NCI-H774 (cell line): Measurements from ENCODE around the gene TBRG1.
"Not testable (repeated sequence)": the region's sequence is repeated elsewhere in the genome, so short reads cannot be mapped to it uniquely, and the experiment has no call there.

ENCODE experiments used
- DNase-seq: peaks from one replicate; lab custom pipeline; 2025; lab: John Stamatoyannopoulos, UW

The TBRG1 gene

DNA sequence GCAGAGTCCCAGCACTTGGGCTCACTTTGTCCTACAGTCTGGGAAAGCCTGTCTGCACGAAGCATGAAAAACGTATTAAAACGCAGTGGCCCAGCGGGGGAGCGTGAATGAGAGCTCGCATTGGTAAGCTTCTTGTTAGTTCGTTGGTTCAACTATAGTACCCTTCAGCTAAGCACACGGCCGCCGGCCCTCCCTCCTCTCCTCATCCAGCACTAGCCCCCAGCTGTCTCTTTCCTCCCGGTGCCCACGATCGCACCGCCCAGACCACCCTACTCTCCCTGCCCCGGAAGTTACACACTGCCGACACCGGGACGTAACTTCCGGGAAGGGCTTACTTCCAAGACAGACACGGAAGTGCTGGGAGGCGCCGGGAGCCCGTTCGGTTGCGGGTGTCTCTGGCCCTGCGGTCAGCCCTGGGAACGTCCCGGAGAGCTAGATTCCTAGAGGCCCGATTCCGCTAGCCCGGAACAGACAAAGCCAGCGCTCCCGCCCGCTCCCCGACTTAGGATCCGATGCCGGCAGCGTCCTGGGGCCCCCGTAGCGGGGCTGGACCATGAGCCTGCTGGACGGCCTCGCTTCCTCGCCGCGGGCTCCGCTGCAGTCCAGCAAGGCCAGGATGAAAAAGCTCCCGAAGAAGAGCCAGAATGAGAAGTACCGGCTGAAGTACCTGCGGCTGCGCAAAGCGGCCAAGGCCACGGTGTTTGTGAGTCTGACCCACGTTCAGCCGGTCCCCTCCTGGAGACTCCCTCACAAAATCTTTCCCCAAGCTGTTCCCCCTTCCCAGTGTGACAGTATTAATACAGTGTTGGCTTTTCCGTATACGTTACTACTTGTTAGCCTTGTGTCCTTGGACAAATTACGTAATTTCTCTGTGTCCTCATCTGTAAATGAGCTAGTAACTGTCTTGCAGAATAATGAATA is at the start of gene TBRG1:
TSS of gene TBRG1 (plus strand) at position 334 of the 921 bp plus-strand sequence. CDS start at position 554, 220 bp downstream.
- peak; percentile 86 for DNase-seq

- DNase-seq: no peak
Measured at GRCh38 chr11:124577716-124578427, 44.8 kb upstream of the TBRG1 start.

GRCh38 chr11:124578761-124579160 is 43.9 kb upstream of the TBRG1 start:
- no peak for DNase-seq

DNA sequence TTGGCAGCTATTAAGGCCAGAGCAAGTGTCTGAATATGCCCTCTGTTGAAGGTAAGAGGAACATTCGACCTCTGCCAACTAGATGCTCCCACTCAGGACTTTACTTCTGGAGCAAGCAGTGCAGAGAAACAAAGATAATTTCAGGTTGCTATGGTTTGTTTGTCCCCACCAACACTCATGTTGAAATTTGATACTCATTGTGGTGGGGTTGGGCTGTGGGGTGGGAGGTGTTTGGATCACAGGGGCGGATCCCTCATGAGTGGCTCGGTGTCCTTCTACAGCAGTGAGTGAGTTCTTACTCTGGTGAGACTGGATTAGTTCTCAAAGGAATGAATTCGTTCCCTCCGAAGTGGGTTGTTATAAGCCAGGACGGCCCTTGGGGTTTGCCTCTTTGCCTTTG is 40.8 kb upstream of the TBRG1 start:
- no peak for DNase-seq

DNA sequence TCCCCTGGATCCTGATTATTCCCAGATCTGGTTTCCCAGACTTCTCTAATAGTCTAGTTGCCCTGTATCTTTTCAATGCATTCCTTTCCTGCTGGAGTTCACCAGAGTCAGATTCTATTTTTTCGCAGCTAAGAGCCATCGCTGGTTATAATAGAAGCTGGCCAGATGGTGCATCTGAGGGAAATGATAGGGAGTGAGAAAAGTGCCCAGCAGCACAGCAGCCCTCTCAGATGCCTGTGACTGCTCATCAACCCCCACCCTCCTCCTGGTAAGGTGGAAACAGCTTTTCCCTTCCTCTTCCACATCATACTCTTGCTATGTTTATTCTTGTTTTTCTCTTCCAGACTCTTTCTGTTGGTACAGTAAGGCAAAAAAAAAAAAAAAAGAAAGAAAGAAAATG is 40.1 kb upstream of the TBRG1 start:
- DNase-seq: no peak

GRCh38 chr11:124583781-124584180 is 38.9 kb upstream of the TBRG1 start:
- no peak for DNase-seq

GRCh38 chr11:124584681-124585372 is 37.8 kb upstream of the TBRG1 start:
- no peak for DNase-seq

DNA sequence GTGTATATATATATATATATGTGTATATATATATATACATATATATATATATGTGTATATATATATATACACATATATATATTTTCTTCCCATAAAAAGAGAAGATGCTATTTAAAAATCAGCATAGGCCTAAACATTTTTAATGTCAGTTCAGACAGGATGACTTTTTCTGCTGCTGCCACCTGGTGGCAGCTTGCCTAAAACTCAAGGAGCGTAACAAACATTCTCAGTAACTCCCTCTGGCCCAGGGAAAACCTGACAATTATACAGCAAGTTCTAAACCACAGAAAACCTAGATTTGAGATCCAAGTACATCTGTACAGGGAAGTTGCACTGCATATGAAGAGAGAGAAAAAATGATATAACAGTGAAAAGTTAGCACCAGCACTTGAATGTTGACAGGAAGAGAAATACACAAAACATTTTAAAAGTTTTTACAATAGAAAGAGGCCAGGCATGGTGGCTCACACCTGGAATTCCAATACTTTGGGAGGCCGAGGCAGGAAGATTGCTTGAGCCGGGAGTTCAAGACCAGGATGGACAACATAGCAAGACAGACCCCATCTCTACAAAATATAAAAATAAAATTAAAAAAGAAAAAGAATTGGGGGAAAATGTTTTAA is 36.3 kb upstream of the TBRG1 start:
- peak; percentile 45 for DNase-seq

DNA sequence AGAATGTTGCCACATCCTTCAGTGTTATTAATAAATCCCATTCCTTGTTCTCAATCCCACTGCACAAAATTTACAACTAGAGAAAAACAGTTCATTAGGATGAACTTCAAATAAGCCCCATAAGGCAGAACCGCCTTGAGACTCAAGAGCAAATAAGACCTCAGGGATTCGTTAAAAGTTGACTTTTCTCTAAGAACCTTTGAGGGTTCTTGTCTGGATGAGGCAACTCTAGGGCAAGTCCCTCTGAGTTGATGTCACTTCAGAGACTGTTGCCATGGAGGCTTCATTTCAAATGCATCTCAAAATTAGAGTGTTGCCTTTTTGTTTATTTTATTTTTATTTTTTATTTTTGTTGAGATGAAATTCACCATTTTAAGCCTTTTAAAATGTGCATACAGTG is 31.2 kb upstream of the TBRG1 start:
- DNase-seq: no peak

- no peak for DNase-seq
Measured at GRCh38 chr11:124592627-124593026, 30.0 kb upstream of the TBRG1 start.

DNA sequence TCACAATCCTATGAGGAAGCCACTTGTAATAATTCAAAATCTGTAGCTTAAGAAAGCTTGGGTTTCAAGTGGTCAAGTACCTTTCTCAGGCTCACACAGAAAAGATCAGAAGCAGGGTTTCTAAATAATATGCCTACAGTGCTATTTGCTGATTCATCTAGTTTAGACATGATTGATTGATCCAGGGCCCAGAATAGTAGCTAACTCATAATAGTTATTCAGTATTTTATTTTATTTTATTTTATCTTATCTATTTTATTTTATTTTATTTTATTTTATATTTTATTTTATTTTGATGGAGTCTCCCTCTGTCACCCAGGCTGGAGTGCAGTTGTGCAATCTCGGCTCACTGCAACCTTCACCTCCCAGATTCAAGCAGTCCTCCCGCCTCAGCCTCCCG is 27.4 kb upstream of the TBRG1 start:
- DNase-seq: no peak

- DNase-seq: no peak
Measured at GRCh38 chr11:124597626-124598025, 25.0 kb upstream of the TBRG1 start.

DNA sequence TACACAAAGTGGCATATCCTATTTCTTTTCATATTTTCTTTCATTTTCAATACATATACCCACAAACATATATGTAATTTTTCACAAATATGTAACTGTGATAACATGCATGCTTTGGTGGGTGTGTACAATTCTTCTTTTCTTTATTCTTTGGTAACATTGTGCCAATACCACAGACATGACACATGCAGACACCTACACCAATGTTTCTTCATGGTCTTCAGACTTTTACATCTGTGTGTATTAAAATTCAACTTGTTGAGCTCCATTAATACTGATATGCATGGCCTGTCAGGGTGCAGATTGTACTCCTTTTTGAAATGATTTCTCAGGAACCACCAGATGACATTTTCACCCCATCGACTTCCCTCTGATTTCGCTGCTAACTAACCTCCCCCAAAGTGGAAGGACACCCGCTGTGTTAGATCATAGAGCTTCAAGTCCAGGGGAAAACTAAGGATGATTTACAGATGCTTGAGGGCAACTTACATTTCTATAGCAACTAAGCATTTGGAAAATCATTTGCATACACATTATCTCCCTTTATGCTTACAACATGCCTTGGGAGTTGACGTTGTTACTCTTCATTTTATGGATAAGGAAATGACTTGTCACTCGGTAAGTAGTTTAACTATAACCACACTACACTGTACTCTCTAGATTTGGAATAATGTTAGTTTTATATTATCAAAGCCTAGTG is 21.9 kb upstream of the TBRG1 start:
- DNase-seq: no peak

- DNase-seq: no peak
Measured at GRCh38 chr11:124602193-124602592, 20.5 kb upstream of the TBRG1 start.

GRCh38 chr11:124602723-124603122 is 19.9 kb upstream of the TBRG1 start:
- DNase-seq: not testable (repeated sequence)

- DNase-seq: no peak
Measured at GRCh38 chr11:124605719-124606118, 16.9 kb upstream of the TBRG1 start.

GRCh38 chr11:124608147-124608546 is 14.5 kb upstream of the TBRG1 start:
- DNase-seq: no peak

GRCh38 chr11:124610295-124610694 is 12.4 kb upstream of the TBRG1 start:
- DNase-seq: no peak

DNA sequence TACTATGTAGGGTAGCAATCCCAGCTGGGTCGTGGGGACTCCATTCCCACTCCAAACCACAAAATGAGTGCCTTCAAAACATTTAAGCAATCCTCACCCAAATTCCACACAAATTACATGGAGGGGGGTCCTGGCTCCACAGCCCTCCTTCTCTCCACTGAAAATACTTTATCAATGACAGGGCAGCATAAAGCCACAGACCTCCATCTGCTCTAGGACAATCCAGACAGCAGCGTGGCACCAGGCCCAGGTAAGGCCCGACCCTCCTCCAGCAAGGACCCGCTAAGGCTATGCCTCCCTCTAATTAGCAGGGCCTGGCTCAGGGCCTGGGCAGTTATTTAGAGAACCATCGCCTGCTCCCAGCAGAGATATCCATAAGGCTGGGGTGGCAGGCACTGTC is 11.6 kb upstream of the TBRG1 start, which contains the start of gene PANX3:
TSS of gene PANX3 (plus strand) at position 365 of the 400 bp plus-strand sequence. CDS start 129 bp downstream, outside the sequence.
- no peak for DNase-seq

DNA sequence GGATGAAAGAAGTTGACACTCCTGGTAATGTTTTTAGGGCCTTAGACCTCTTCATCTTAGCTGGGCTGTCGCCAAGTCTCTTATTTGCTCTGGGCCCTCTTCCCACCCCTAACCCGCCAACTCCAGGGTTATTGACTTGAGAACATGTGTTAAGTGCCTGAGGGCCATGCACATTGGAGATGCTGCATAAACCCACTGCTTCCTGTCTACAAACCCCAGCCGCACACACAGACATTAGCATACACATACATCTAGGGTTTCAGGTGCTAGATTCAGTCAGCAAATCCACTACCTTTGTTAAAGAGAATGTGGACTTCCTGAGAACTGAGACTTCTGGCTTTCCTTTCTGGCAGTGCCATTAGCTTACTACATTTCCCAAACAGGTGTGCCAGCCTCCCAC is 10.6 kb upstream of the TBRG1 start:
- DNase-seq: no peak

DNA sequence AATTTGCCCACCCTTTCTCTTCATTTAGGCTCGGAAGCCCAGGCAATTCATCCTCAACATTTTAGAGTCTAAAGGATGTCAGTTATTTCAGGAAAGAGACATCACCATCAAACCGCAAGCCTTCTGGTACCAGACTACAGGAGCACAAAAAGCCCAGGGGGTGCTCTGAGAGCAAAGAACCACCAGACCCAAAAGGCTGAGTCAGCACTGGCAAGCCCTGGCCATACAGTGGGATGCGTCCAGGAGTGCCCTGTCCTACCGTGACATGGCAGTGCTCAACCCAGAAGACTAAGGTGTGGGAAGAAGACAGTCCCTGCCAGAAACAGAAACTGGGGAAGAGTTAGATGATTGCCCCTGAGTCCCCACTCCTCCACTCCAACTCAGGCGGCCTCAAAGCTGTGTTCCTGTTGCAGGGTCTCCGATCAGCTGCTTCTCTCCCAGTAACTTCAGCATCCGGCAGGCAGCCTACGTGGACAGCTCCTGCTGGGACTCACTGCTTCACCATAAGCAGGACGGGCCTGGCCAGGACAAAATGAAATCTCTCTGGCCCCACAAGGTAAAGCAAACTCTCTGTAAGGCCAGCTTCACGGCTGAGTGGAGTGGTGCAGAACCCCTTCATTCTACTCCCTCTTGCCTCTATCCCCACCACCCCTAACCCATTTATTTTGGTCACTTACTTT is 10.0 kb upstream of the TBRG1 start:
- no peak for DNase-seq
